Peyer's patch (tissue), 4 donors: ENCODE results near the gene EIF4E1B.

ENCODE experiments used
- POLR2A ChIP-seq, 2 donors: fragments of 450-650 bp; IDR thresholded peaks; one replicate each; pipeline ENCODE4 v1.5.1; 2017; ENCODE audit warnings: antibody characterized with exemption in 2 of 2, mild to moderate bottlenecking in 2 of 2, moderate library complexity in 2 of 2
- TF ChIP-seq, protein P1 (sequence below), 6 experiments: fragments of 450-650 bp in 4 of 6; fragments of 200-600 bp in 2 of 6; sonication (generic) in 1 of 6; IDR thresholded peaks; one replicate each; pipeline ENCODE4 v1.5.1; 2017 to 2019; ENCODE audit warnings: antibody characterized with exemption in 6 of 6, mild to moderate bottlenecking in 3 of 6, moderate library complexity in 1 of 6

DNA sequence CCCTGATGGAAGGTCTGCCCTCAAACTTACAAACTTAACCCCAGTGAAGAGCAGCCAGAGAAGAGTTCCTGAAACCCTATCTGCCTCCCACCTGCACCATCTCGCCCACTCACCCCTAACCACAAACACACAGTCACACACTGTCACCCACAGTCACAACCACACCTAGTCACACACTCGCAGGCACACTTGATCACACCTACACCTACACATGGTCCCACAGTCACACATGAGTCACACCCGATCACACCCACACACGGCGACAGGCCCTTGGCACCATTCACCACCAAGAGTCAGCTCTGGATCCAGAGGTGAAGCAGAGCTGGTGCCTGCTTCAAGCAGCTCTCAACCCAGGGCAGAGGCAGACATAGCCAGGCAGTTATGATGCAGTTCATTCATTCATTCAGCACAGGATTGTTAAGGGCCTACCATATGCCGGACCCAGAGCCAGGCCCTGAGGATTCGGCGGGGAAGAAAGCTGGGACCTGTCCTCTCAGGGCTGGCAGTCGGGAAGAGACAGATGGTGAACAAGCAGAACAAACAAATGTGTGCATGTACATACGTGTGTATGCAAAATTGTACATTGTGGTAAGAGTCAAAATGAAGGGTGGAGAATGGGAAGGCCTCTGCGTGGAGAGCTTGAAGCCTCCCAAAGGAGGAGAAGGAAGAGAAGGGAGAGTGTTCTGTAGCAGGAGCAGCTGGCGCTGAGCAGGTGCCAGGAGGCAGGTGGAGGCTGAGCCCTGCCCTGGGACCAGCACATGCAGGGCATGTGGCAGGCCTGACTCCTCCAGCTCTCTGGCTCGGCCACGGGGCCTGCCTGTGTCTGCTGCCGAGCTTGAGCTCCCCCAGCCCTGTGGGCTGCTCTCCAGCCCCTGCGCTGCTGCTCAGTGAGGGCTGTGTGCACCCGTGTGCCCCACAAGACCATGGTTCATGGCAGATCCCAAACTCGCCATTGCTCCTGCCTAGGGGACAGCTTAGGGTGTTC lies 23.2 kb downstream of the EIF4E1B start:
- TF ChIP-seq, protein P1, sequence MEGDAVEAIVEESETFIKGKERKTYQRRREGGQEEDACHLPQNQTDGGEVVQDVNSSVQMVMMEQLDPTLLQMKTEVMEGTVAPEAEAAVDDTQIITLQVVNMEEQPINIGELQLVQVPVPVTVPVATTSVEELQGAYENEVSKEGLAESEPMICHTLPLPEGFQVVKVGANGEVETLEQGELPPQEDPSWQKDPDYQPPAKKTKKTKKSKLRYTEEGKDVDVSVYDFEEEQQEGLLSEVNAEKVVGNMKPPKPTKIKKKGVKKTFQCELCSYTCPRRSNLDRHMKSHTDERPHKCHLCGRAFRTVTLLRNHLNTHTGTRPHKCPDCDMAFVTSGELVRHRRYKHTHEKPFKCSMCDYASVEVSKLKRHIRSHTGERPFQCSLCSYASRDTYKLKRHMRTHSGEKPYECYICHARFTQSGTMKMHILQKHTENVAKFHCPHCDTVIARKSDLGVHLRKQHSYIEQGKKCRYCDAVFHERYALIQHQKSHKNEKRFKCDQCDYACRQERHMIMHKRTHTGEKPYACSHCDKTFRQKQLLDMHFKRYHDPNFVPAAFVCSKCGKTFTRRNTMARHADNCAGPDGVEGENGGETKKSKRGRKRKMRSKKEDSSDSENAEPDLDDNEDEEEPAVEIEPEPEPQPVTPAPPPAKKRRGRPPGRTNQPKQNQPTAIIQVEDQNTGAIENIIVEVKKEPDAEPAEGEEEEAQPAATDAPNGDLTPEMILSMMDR (IDR thresholded peaks at IDR 0.05) = no peak
- TF ChIP-seq POLR2A (IDR thresholded peaks at IDR 0.05) = no peak
